BE2C (cell line): ENCODE measurements around the gene SLC8A1.

ENCODE experiments used
- DNase-seq: peaks from one replicate; pipeline ENCODE4 v3.0.0-alpha.2; 2020
- H3K27me3 ChIP-seq: fragments of 250-450 bp; sonication (Bioruptor Pico); 2 replicates; pipeline ENCODE4 v1.5.1; 2020; ENCODE audit warnings: mild to moderate bottlenecking
- H3K36me3 ChIP-seq: fragments of 250-450 bp; sonication (Bioruptor Pico); 2 replicates; pipeline ENCODE4 v1.5.1; 2020; ENCODE audit warnings: mild to moderate bottlenecking
- H3K4me1 ChIP-seq: fragments of 250-450 bp; sonication (Bioruptor Pico); 2 replicates; pipeline ENCODE4 v1.5.1; 2020
- H3K4me3 ChIP-seq: 2 replicates; pipeline ENCODE4 v1.5.1; 2011; ENCODE audit warnings: low read depth, low read length
- H3K9me3 ChIP-seq: fragments of 250-450 bp; sonication (Bioruptor Pico); 2 replicates; pipeline ENCODE4 v1.5.1; 2020
- CTCF ChIP-seq: IDR thresholded peaks from 2 replicates; pipeline ENCODE4 v1.5.1; 2012; ENCODE audit warnings: mild to moderate bottlenecking, low read depth, low read length

SLC8A1 gene

GRCh38 chr2:40230186-40230585, 221.7 kb downstream of the SLC8A1 start:
- no peaks in the 10 kb centered on the region for H3K27me3 ChIP-seq
- H3K36me3 ChIP-seq: no peaks in the 10 kb centered on the region
- H3K4me1 ChIP-seq: peaks cover 8% of the 10 kb centered on the region
- no peak overlapping the region for H3K4me3 ChIP-seq
- DNase-seq: no peak
- TF ChIP-seq CTCF: no peak
- no peaks in the 10 kb centered on the region; the same call in 1 of the 2 replicates for H3K9me3 ChIP-seq

GRCh38 chr2:40228310-40228709, 223.6 kb downstream of the SLC8A1 start:
- H3K27me3 ChIP-seq: no peaks in the 10 kb centered on the region
- no peaks in the 10 kb centered on the region for H3K36me3 ChIP-seq
- no peak overlapping the region for H3K4me3 ChIP-seq
- peaks cover 8% of the 10 kb centered on the region for H3K4me1 ChIP-seq
- no peak for TF ChIP-seq CTCF
- no peak for DNase-seq
- no peaks in the 10 kb centered on the region; the same call in 1 of the 2 replicates for H3K9me3 ChIP-seq

- Histone ChIP-seq H3K4me3 (no peak overlapping the region), H3K4me1 (peaks cover 8% of the 10 kb centered on the region), H3K36me3 (no peaks in the 10 kb centered on the region), H3K9me3 (no peaks in the 10 kb centered on the region; the same call in 1 of the 2 replicates), H3K27me3 (no peaks in the 10 kb centered on the region)
- DNase-seq: no peak
- TF ChIP-seq CTCF: no peak
These were observed 224.7 kb downstream of the SLC8A1 start for GRCh38 chr2:40227210-40227609.

GRCh38 chr2:40226637-40227036, 225.3 kb downstream of the SLC8A1 start:
- H3K36me3 ChIP-seq: no peaks in the 10 kb centered on the region
- H3K4me1 ChIP-seq: peaks cover 8% of the 10 kb centered on the region
- no peak for DNase-seq

GRCh38 chr2:40225670-40226210, 226.2 kb downstream of the SLC8A1 start:
- no peak for TF ChIP-seq CTCF
- Histone ChIP-seq H3K27me3 (no peaks in the 10 kb centered on the region), H3K4me3 (no peak overlapping the region), H3K36me3 (no peaks in the 10 kb centered on the region), H3K4me1 (peaks cover 4% of the 10 kb centered on the region; the same call in 1 of the 2 replicates), H3K9me3 (no peaks in the 10 kb centered on the region)
- no peak for DNase-seq

More at GRCh38 chr2:40226637-40227036, 225.3 kb downstream of the SLC8A1 start:
- no peak for TF ChIP-seq CTCF
- H3K9me3 ChIP-seq: no peaks in the 10 kb centered on the region
- no peak overlapping the region for H3K4me3 ChIP-seq
- H3K27me3 ChIP-seq: no peaks in the 10 kb centered on the region

GRCh38 chr2:40224318-40224717, 227.6 kb downstream of the SLC8A1 start:
- Histone ChIP-seq H3K27me3 (no peaks in the 10 kb centered on the region), H3K36me3 (no peaks in the 10 kb centered on the region), H3K4me3 (no peak overlapping the region), H3K4me1 (peaks cover 4% of the 10 kb centered on the region; the same call in 1 of the 2 replicates), H3K9me3 (no peaks in the 10 kb centered on the region)
- no peak for DNase-seq
- no peak for TF ChIP-seq CTCF
